NT2/D1 (cell line): ENCODE measurements around the gene SATB2.

Experiments used
- SUZ12 ChIP-seq: IDR thresholded peaks from 2 replicates; pipeline ENCODE4 v1.6.1; 2011; ENCODE audit not compliant: insufficient read length, insufficient read depth; ENCODE audit errors: extremely low read depth
- YY1 ChIP-seq: IDR thresholded peaks from 2 replicates; pipeline ENCODE4 v1.6.1; 2011; ENCODE audit not compliant: insufficient read length, insufficient read depth
- ZNF274 ChIP-seq: IDR thresholded peaks from 2 replicates; pipeline ENCODE4 v1.6.1; 2011; ENCODE audit warnings: mild to moderate bottlenecking, low read depth, low read length

DNA sequence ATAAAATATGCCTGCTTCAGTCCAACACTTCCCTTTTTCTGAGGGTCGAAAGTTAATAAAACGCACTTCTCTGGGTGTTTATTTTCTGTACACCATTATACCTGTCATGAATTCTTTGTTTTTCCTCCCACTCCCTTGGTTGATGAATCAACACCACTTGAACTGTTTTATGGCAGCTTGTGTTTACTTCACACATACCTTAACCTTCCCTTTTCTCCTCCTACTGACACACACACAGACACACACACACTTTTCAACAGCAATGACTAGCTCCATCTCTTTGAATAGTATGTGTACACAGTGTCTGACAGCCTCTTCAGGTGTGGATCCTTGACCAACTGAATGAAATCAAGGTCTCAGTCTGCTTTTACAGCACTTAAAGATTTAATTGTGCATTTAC is 91.3 kb downstream of the SATB2 start:
- TF ChIP-seq YY1 (no peak), SUZ12 (no peak), ZNF274 (no peak)
